ENCODE data around the gene CERS6. TPM values are rescaled to one million over a fixed set of nuclear protein-coding genes. Genes with fewer than 3 reads are reported as not detected.
A peak's percentile ranks its signal among the peaks of the same experiment; 100 is the strongest.

CERS6 gene
- 16.0 to 17.3 TPM (median 16.6 TPM) in 3 replicates for total RNA-seq (2021)
- Bru-seq, nascent RNA: percentile 72 among the genes with signal in this experiment
- long read RNA-seq, experiment 1, full-length matches to known transcripts: 93 of 142 reads
- long read RNA-seq, experiment 1, partial matches to known transcripts: 47 of 142 reads
- long read RNA-seq, experiment 1, other reads (novel, unspliced or antisense): 2 of 142 reads
- long read RNA-seq, experiment 2, full-length matches to known transcripts: 7 of 40 reads
- long read RNA-seq, experiment 2, partial matches to known transcripts: 2 of 40 reads
- long read RNA-seq, experiment 2, other reads (novel, unspliced or antisense): 31 of 40 reads
- long read RNA-seq, experiment 3, partial matches to known transcripts: 0 of 5 reads
- long read RNA-seq, experiment 3, other reads (novel, unspliced or antisense): 5 of 5 reads

- no peak within 1 kb of the TSS for H3K27ac Mint-ChIP-seq
- ChIA-PET POLR2A (interaction anchor here (0.7 kb wide), 1 partner anchor 14 kb away, joined by 4 read pairs; no protein-coding TSS in a partner anchor), CTCF (interaction anchor here (0.6 to 1.0 kb wide), 3 partner anchors 32 to 89 kb away, joined by 3 to 4 read pairs (median 3); no protein-coding TSS in a partner anchor)
- TF ChIP-seq MAX (CRISPR knock-in tag; IDR thresholded peaks at IDR 0.05) (peak; percentile 97), IRF1 (CRISPR knock-in tag; IDR thresholded peaks at IDR 0.05) (peak; percentile 80; the same call in 1 of the 2 replicates), ATF2 (CRISPR knock-in tag; IDR thresholded peaks at IDR 0.05; ENCODE audit: borderline replicate concordance, low read depth) (peak; percentile 62; the same call in 1 of the 2 replicates), GABPB1 (CRISPR knock-in tag; IDR thresholded peaks at IDR 0.05) (peak; percentile 82), TCF7 (CRISPR knock-in tag; IDR thresholded peaks at IDR 0.05; ENCODE audit: low read depth) (peak; percentile 90), JUN (CRISPR knock-in tag; IDR thresholded peaks at IDR 0.05) (peak; percentile 83), USF1 (CRISPR knock-in tag; IDR thresholded peaks at IDR 0.05) (peak; percentile 94), RELA (CRISPR knock-in tag; IDR thresholded peaks at IDR 0.05; ENCODE audit: borderline replicate concordance) (peak; percentile 91), SP1 (CRISPR knock-in tag; conservative IDR thresholded peaks at IDR 0.05) (peak; percentile 72), TP53 (CRISPR knock-in tag; IDR thresholded peaks at IDR 0.05) (peak; percentile 98), E2F1 (CRISPR knock-in tag; IDR thresholded peaks at IDR 0.05) (peak; percentile 93), NFYB (CRISPR knock-in tag; conservative IDR thresholded peaks at IDR 0.05; ENCODE audit: low read depth) (peak; percentile 92), CREB1 (CRISPR knock-in tag; IDR thresholded peaks at IDR 0.05) (peak; percentile 90), ESRRA (CRISPR knock-in tag; IDR thresholded peaks at IDR 0.05; ENCODE audit: borderline replicate concordance) (peak; percentile 89), PRDM15 (CRISPR knock-in tag; IDR thresholded peaks at IDR 0.05) (peak; percentile 16; the same call in 1 of the 2 replicates), ATF1 (CRISPR knock-in tag; IDR thresholded peaks at IDR 0.05) (peak; percentile 72; the same call in 1 of the 2 replicates), ZNF232 (CRISPR knock-in tag; IDR thresholded peaks at IDR 0.05) (peak; percentile 98), E2F4 (CRISPR knock-in tag; IDR thresholded peaks at IDR 0.05; ENCODE audit: borderline replicate concordance, low read depth) (0 out of 2 replicates have a peak, but pooled peaks have one; percentile 51), HMGXB4 (CRISPR knock-in tag; IDR thresholded peaks at IDR 0.05) (peak; percentile 47; the same call in 1 of the 2 replicates), NR2C2 (CRISPR knock-in tag; IDR thresholded peaks at IDR 0.05) (no peak), ZBTB21 (CRISPR knock-in tag; IDR thresholded peaks at IDR 0.05; ENCODE audit: borderline replicate concordance) (peak; percentile 95), ZNF317 (CRISPR knock-in tag; IDR thresholded peaks at IDR 0.05; ENCODE audit: borderline replicate concordance, low read depth) (peak; percentile 34; the same call in 1 of the 2 replicates), PRRX2 (CRISPR knock-in tag; IDR thresholded peaks at IDR 0.05) (no peak), SMAD4 (CRISPR knock-in tag; IDR thresholded peaks at IDR 0.05) (no peak)
Observed at GRCh38 chr2:168455645-168456520, at the start of gene CERS6. TSS of gene CERS6 (plus strand) at chr2:168456272. CDS start at chr2:168456449, 177 bp downstream.

More at GRCh38 chr2:168455645-168456520, at the start of gene CERS6:
- Mint-ChIP-seq H3K4me1 (peaks cover 23% of the 10 kb centered on the region), H3K36me3 (no peaks in the 10 kb centered on the region), H3K27me3 (ENCODE audit: low read depth) (peaks cover 10% of the 10 kb centered on the region), H3K9me3 (no peaks in the 10 kb centered on the region), H3K4me3 (no peak within 1 kb of the TSS; the same call in 1 of the 2 replicates)
- ATAC-seq (peak; percentile 89), DNase-seq (ENCODE audit: low spot score) (peak; percentile 91)

Data from WTC11 (cell line).